HG02759 (cell line): Measurements from ENCODE around the gene CLSTN2.

Source experiments
- ATAC-seq: cut with Tn5 transposase; IDR thresholded peaks from one replicate; pipeline ENCODE4 v1.9.1; 2021; ENCODE audit warnings: mild to moderate bottlenecking, moderate library complexity; ENCODE audit not compliant: unreplicated experiment

CLSTN2 gene

DNA sequence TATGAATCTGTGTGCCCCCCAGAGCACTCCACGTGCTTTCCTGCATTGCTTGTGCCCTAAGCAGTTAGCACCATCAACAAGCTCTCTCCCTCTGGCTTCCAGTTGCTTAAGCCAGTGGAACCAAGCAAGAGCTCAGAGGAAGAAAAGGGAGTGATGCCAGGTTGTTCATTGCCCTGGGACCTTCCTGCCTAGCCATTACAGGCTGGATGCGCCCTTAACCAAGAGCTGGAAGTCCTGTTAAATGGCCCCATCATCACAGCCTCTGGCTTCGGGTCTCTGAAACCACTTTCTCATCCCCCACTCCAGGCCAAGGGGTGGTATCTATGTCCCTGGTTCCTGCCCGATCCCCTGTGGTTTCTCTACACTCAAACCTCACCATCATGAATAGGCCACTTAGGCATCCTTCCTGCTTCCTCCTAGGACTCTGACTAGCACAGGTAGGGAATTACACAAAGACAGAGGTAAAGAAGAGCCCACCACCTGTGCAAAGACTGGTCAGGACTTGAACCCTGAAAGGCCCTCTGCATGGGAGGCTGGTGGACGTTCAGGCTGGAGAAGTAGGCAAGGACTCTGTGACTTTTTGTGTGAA lies 433.3 kb downstream of the CLSTN2 start:
- ATAC-seq: no peak

DNA sequence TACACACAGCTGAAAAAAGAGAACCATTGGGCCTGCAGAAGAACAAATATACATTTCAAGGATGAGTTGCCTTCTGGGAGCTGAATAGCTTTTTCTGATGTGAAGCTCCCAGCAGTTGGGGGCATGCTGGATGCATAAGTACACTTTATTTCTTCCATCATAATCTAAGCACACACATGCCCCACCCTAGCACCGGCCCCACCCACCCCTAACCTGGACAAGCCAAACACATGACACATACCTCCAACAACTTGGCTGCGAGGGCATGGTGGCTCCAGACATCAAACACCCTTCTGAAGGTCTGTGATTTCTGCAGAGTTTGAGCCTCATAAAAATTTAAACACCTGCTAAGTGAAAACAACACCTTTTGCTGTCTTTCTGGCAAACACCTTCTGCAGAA lies 435.7 kb downstream of the CLSTN2 start:
- no peak for ATAC-seq

DNA sequence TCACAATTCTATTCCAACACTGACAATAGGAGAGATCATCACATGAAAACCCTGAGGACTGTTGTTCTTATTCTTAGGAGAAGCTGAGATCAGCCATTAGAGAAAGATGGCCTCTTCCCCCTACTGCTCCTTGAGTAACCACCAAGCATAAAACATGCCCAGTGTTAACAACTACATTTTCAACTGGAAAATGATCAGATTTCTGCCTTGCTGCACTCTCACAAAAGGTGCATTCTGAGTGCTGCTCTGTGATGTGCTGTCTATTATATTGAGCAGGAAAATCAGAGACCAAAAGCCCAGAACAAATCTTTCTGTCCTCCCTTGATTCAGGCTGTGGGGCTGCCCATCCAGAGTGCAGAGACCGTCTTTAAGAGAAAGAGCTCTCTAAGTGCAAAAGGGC lies 438.2 kb downstream of the CLSTN2 start:
- no peak for ATAC-seq

DNA sequence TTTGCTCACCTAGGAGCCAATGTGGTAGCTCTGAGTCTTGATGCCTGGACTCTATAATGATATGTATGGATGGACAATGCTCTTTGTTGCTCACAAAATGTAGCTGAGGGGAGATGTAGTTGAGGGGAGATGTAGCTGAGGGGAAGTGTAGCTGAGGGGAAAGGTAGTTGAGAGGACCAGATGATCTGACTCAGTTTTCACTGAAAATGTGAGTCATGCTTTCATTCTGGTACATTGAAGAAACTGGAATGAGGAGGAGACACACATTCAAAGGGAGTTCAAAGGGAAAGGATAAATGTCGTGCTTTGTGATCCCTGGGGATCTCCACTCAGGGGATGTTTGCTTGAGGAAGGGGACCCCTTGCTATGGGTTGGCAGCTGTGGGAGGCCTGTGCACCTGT lies 440.0 kb downstream of the CLSTN2 start:
- ATAC-seq: no peak

DNA sequence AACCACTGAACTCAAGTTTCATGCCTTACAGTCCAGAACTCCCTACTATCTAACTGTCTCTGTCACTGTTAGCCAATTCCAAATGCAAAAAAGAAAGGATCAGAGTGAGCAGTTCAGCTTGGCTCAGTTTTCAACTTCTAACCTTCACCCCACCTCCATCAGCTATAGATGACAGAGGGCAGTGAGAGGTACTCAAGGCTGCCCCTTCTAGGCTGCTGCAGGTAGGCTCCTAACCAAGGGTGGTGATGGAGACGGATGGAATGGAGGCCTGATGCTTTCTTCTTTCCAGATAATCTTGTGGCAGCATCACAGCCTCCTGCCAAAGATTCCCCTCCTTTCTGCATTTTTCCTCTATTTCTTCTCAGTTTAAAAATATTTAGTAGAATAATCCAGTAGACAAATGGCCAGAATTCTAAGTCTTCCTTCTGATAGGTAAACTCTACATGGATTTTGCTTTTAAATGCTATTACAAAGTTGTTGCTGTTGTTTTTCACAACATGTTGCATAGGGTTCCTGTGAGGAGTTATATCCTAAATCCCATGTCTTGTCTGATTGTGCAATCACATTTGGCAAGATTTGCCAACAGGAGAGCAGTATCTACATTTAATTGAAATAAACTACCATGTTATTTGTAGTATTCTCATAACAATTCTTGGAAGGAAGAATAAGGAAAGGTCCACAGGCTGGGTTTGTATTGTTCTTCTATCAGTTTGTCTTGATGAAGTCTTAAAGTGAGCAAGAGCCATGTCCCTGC lies 441.3 kb downstream of the CLSTN2 start:
- no peak for ATAC-seq

DNA sequence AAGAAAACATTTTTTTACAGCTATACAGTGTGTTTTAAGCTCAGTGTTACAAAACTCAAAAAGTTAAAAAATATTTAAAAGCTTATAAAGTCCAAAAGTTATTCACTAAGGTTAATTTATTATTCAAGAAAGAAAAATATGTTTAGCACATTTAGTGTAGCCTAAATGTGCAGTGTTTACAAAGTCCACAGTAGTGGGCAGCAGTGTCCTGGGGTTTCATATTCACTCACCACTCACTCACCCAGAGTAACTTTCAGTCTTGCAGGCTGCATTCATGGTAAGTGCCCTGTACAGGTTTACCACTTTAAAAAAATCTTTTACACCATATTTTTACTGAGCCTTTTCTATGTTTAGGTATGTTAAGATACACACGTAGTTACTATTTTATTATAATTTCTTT lies 442.7 kb downstream of the CLSTN2 start:
- ATAC-seq: no peak

DNA sequence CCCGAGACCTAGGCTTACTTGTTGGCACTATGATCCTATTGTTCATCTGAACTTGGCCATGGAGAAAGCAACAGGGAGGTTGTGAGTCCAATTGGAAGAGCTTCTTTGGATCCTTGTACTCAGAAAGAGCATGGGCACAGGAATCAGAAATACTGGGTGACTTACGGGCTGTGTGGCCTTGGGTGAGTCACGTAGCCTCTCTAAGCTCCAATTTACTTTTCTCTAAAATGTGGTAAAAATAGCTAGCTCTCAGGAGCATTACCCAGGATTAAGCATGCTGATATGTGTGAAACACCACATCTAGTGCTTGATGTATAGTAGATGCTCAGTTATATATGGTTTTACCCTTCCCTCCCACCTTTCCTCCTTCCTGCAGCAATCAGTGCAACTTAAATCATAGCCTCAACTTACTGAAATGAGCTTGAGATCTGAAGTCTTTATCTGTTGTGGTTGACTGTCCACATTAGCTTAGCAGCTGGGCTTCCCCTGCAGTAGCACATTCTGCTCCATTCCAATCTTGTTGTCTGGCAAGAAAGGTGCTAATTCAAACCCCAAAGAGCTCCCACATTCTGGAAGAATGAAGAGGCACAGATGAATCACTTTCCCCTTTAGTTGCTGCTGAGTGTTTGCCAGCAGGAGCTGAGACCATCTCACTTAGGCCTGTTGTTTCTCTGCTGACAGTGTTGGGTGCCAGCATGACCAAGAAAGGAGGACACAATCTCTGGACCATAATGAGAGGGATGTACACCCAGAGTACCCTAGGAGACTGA lies 443.8 kb downstream of the CLSTN2 start:
- no peak for ATAC-seq

DNA sequence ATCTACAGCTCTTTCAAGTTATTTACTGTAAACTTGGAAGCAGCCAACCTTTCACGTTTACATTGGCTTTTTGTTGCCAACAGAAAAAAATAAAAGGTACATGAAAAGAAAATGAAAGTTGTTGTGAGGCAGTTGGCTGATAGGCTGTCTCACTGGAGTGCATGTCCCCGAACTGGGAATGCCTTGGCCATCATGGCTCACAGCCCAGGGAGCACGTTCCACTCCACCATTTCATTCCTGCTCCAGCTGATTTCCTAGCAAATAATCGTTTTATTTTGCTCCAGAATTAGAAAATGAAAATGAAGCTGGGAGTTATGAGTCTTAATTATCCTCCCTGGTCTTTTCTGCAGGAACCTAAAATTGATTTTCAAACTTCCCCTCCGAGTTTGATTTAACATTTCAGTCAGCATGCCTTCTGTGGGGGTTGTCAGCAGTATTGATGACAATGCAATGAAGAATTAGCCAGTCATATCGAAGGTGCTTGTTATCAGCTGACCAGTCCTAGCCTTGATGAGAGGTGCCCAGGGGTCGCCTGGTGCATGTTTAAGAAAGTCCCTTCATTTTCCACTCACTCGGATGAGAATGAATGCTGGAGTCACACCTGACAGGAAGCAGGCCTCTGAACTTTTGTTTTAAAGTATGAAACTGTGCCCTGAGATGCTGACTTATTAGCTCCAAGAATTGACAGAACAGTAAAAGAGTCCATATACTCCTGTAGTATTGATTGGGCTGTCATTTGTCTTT lies 449.2 kb downstream of the CLSTN2 start:
- no peak for ATAC-seq

DNA sequence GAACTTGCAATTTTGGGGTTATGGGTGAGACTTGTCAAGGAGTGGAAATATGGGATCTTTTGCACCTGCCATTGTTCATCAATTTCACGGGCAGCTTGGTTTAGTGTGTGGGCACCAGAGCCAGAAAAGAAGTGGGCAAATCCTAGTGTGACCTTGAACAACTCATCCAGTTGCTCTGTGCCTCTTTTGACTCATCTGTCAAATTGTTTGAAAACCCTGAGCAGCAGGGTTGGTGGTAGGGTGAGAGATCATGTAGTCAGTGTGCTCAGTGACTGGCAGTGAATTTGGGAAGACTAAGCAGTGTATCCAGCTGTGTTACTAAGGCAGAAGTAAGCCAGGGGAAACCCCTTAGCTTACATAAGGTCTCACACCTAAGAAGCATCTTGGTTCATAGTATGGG lies 449.9 kb downstream of the CLSTN2 start:
- ATAC-seq: no peak

DNA sequence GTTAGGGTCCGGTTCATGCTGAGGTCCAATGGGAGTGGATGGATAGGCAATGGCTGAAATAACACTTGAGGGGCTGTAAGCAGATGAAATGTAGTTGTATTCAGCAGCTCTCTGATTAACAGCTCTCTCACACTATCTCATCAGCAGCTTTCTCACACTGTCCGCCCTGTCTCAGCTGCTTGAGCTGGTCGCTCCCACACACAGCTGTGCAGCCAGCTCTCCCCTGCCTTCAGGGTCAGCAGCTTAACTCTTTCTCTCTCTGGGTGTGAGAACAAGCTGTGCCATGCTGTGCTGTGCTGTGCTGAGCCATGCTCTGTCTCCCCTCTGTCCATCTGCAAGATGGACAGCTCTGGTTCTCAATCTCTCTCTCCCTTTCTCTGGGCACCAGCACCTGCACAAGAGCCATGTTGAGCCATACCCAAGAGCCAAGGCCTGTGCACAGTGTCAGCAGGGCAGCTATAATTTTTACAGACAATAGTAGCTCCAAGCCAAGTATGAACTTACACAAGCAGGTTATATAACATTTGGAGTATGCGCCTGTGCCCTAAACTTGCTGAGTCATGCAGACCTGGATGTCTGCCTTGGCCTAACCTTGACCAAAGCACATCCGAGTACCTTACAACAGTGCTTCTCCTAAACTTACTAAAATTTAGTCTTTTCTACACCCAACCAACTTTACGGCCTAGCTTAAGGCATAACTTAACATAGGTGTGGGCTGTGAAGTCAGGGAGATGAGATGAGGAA lies 451.5 kb downstream of the CLSTN2 start:
- no peak for ATAC-seq

DNA sequence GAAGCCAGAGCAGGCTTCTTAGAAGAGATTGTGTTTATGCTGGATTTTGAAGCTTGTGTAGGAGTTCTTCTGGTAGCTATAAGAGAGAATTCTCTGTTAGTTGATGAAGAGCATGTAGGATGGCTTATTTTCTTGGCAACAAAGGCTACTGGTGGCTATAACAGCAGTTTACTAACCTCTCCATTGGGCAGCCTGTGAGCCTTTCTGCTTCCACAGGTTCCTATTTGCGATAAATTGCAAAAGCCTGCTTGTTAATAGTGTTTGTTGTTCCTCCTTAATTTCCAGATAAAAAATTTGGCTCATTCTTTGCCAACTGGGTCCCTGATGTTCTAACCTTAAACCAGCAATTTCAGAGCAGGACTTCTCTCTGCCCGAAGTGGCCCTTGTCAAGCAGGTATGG lies 452.3 kb downstream of the CLSTN2 start:
- no peak for ATAC-seq

DNA sequence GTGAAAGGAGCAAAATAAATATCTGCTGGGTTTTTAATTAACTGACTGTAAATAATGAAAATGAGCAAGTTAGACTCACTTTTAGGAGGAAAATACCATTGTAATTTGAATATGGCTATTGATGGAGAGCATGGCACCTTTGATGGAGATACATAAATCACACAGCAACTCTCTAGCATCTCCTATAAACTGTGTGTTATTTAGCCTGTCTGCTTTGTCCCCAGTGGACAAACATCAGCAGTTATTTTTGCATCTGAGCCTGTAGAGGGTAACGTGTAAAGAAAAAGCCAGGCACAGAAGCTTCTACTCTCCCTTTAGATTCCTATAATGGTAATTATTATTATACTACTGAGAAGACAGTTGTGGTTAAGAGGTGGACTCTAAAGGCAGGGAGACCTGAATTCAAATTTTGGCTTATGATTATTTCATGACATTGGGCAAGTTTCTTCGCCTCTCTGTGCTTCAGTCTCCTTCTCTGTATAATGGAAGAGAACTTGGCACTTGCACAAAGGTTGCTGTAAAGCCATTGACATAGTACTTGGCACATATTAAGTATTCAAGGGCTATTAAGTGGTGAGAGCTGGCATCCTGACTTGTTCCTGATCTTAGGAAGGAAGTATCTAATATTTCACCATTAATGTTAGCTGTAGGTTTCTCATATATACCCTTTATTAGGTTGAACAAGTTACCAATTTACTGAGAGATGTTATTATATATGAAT lies 453.4 kb downstream of the CLSTN2 start:
- ATAC-seq: no peak

DNA sequence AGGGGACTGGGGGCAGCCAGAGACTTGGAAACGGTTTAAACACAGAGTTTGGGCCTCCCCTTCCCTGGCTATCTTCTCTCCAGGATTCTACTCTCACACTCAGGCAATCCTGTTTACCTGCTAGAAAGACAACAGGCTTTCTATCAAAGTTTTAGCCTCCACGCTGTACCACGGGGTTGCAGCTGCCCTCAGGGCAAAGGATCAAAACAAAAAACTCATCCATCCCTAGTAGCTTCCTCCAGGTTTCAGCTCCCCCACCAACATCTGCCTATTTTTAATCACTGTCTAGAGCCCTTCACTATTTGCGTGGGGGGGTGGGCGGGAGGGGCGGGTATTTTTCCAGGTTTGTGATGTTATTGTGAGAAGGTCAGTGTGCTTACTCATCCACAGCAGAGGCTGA lies 456.1 kb downstream of the CLSTN2 start:
- no peak for ATAC-seq

DNA sequence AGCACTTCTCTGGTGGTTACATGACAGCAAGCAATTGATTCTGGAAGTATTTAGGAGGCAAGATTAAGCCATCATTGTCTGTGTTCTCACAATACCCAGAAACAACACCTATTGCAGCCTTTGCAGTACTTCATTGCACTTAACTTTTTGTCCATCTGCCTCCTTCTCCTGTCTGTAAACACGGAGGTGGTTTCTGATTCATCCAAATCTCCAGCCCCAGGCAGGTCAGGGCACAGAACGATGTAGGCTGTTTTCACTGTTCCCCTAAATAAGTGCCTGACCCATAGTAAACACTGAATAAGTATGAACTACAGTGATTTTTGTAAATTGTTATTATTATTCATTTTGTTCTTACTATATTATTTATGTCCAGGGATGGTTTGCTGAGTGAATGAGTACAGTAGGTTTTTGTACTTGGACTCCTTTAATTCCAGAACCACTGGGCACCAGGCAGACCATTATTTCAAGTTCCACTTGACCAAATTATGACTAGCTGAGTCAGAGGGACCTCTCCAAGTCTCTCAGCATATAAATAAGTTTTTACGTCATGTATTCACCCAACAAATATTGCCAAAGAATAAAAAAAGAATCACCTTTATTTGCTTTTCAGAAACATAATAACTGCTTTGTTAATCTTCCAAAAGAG lies 459.6 kb downstream of the CLSTN2 start:
- ATAC-seq: no peak

DNA sequence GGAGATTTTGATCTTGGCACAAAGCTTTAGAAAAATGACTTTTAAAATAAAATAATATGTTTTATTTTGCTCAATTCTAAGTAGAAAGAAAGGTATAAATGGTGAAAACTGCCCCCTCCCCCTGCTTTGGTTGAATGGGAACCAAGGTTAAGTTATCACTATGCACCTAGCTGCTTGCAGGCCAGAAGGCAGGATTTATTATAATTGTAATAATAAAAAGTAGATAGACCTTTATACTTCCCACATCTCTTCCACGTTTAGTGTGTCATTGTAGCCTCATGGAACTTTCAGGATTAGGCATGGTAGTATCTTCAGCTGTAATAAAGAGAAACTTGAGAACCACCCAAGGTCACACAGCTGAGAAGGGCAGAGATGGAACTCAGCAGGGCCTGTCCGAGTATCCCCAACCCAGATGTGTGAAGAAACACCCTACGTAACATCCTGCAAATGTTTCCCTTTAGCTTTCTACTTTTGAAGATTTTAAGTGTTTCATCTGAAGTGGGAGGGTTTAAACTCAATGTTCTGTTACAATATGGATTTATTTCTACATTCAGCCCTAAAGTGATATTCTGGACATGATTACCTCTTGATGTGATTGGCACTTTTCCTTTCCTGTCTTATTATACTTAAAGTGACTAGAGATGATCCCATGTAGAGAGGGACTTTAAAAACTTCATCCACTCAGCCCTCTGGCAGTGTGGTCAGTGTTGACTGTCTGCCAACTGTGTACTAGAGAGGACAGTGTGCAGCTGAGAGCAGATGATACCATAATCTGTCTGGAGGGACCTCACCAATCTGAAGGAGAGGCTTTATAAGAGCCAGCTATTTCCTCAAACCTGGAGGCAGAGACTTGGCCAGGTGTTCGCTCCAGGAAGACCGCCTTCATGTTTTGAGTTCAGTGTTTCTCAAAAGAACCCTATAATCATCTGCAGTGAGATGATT lies 460.4 kb downstream of the CLSTN2 start:
- ATAC-seq: no peak

DNA sequence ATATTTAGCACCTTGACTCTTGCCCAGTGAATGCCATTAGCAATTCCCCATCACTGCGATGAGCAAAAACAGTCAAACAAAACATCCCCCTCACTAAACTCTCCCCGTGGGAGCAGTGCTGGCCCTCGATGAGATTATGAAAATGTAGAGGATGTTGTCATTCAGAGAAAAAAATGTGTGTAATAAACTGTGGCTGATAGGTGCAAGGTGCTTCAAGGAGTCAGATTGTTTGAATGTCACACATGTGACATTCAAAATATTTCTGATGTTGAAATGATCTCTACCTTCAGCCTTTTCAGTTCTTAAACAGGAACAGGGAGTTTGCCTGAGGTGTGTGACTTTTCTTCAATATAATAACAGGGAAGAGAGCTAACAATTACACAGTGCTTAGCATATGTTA lies 461.1 kb downstream of the CLSTN2 start:
- ATAC-seq: no peak

DNA sequence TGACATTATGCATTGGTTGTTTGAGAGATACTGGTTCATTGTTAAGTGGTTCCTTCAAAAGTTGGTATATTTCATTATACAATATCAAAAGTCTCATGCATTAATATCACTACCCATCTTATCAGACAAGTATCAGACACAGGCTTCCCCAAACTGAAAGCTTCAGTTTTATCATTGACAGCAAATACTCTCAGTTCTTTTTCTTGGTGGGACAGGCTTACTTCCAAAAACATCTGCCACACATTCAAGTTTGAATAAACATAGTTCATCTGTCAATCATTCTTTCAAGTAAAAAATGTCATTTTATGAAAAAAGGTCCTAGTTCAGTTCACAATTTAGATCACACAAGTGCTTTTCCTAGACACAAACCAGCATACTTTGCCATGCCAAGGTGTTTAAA lies 462.9 kb downstream of the CLSTN2 start:
- ATAC-seq: no peak

DNA sequence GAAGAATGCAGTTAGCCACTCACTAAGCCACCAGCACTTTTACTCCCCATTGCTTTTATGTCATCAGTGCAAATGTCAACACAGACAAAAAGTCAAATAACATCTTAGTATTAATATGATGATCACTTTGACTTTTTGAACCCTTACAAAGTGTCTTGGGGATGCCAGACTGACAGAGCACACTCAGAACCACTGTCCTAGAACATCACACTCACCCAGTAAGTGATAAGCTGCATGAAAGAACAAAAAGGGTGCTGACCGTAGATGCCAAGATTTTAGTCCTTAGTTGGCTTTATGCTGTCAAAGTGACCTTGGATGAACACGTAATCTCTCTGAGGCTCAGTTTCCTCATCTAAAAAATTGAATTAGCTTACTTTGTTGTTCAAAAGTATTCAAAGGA lies 463.4 kb downstream of the CLSTN2 start:
- no peak for ATAC-seq

DNA sequence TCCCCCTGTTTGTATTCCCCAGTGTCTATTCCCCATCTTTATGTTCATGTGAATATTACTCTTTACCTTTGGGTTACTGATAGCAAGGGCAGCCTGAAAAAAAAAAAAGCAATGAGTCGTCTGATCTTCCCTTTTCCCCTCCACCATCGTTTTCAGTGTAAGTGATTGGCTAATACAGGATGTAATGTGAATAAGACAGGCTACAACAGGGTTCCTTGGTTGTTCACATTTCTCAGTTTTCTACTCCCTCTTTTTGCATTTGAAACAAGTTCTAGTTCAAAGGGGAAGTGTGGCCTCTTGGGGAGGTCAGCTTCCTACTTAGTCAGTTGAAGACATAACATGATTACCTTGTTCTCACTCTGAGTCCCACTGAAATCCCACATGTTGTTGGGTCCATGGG lies 464.9 kb downstream of the CLSTN2 start:
- ATAC-seq: no peak
